ENCODE data around the gene SMYD3.

Gene SMYD3

DNA sequence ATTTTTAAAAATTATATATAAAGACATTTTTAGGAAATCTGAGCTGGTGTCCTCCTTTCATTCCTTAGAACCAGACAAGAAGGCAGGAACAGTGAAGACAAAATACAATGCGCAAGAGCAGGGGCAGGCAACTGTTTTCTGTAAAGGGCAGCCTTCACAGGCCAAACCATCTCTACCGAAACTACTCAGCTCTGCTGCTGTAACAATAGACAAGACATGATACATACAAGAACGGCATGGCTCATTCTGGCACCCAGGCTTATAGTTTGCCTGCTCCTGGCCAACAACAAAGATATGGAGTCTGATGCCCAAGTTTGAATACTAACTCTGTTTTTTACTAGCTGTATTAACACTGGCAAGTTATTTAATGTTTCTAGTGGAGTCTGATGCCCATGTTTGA is 232.0 kb downstream of the SMYD3 start:
- no peak for DNase-seq (ENCODE audit: low read depth in 2 of 2)

DNA sequence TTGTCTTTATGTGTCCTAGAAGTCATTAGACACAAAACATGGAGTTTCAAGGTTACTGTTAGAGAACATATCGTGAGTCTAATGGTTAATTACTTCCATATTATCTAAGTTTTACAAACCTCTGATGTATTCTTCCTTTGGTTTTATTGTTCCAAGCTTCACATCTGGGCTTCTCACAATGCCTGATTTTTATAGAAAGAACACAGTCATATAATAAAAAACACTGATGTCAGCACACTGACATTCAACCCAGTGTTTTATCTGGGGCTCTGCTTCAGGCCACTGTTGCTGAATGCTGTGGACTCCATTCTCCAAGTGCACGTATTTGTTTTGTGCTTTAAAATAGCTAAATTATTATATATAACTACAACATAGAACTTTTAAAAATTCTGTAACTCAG is 232.9 kb downstream of the SMYD3 start:
- DNase-seq (ENCODE audit: low read depth in 2 of 2), result no peak

GRCh38 chr1:246271516-246271915 is 235.6 kb downstream of the SMYD3 start:
- no peak for DNase-seq (ENCODE audit: low read depth in 2 of 2)

GRCh38 chr1:246270236-246270635 is 236.8 kb downstream of the SMYD3 start:
- no peak for DNase-seq (ENCODE audit: low read depth in 2 of 2)

GRCh38 chr1:246269466-246269865 is 237.6 kb downstream of the SMYD3 start:
- DNase-seq (ENCODE audit: low read depth in 2 of 2), result no peak

- no peak for DNase-seq (ENCODE audit: low read depth in 2 of 2)
Observed at GRCh38 chr1:246267896-246268295, 239.2 kb downstream of the SMYD3 start.

- DNase-seq (ENCODE audit: low read depth in 2 of 2), result no peak
Observed at GRCh38 chr1:246267426-246267825, 239.7 kb downstream of the SMYD3 start.

- DNase-seq (ENCODE audit: low read depth in 2 of 2), result no peak
Observed at GRCh38 chr1:246265481-246265880, 241.6 kb downstream of the SMYD3 start.

- no peak for DNase-seq (ENCODE audit: low read depth in 2 of 2)
Observed at GRCh38 chr1:246262281-246262680, 244.8 kb downstream of the SMYD3 start.

DNA sequence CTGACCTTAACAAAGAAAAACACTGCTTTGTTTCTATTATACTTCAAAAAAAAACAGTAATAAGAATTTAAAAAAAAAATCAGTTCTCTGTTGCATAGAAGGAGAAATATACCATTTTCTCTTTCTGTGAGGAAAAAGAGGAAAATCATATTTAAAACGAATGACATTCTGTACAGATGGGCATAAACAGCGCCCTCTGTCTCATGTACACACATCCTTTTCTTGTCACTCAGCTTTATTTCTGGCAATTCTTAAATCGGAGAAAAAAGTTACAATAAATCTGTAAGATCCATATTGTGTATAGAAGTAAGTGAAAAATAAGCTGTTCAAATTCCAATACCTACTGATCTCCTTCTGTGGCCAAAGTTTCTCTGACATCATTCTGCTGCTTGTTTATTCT is 245.4 kb downstream of the SMYD3 start:
- no peak for DNase-seq (ENCODE audit: low read depth in 2 of 2)

DNA sequence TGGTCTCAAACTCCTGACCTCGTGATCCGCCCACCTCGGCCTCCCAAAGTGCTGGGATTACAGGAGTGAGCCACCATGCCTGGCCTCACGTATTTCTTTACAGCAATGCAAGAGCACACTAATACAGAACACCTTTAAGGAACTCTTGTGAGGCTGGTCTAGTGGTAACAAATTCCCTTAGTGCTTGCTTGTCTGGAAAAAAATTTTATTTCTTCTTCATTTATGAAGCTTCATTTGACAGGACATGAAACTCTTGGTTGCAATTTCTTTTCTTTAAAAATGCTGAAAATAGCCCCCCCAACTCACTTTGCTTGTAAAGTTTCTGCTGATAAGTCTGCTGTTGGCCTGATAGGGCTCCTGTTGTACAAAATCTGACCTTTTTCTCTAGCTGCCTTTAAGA is 248.8 kb downstream of the SMYD3 start:
- no peak for DNase-seq (ENCODE audit: low read depth in 2 of 2)

DNA sequence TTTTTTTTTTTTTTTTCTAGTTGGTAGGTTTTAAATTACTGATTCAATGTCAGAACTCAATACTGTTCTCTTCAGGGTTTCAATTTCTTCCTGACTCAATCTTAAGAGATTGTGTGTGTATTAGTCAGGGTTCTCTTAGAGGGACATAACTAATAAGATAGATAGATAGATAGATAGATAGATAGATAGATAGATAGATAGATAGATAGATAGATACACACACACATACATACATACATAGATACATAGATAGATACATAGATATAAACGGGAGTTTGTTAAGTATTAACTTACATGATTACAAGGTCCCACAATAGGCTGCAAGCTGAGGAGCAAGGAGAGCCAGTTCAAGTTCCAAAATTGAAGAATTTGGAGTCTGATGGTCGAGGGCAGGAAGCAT is 251.3 kb downstream of the SMYD3 start:
- no peak for DNase-seq (ENCODE audit: low read depth in 2 of 2)

DNA sequence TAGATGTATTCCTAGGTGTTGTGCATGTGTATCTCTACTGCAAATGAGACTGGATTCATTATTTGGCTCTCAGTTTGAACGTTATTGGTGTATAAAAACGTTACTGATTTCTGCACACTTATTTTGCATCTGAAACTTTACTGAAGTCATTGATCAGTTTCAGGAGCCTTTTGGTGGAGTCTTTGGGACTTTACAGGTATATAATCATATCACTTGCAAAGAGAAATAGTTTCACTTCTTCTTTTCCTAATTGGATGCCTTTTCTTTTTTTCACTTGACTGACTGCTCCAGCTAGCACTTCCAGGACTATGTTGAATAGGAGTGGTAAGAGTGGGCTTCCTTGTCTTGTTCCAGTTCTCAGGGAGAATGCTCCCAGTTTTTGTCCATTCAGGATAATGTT is 252.2 kb downstream of the SMYD3 start:
- DNase-seq (ENCODE audit: low read depth in 2 of 2), result no peak

DNA sequence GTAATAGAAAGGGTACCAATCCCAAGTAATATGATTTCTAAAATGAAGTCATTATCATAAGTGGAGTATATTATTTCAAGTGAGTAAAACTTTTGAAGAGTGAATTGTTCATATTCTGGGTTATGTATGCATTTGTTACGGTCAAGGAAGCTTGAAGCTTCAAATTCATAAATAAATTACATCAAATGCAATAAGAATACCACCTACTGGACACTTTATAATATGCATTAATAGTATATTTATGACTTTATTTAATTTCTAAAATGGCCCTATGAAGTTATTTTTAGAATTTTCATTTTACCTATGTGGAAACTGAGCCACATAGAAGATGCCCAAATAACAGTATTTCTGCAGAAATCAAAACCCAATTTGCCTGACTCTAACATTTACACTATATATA is 260.6 kb downstream of the SMYD3 start:
- no peak for DNase-seq (ENCODE audit: low read depth in 2 of 2)

DNA sequence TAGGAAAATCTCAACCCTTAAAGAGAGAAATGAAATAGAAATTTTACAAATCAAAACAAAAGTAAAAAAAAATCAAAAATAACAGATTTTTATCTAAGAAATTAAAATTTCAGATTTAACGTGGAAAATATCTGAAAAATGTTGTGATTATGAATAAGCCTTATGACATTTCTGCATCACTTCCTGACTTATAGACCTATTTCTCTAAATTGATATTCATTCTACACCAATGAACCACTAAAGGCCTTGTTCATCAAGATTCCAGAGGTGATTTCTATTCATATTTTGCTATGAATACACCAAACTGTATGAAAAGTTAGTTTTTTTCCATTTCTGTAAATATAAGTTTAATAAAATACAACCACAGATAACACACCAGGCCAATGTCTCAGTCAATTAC is 261.5 kb downstream of the SMYD3 start:
- no peak for DNase-seq (ENCODE audit: low read depth in 2 of 2)

DNA sequence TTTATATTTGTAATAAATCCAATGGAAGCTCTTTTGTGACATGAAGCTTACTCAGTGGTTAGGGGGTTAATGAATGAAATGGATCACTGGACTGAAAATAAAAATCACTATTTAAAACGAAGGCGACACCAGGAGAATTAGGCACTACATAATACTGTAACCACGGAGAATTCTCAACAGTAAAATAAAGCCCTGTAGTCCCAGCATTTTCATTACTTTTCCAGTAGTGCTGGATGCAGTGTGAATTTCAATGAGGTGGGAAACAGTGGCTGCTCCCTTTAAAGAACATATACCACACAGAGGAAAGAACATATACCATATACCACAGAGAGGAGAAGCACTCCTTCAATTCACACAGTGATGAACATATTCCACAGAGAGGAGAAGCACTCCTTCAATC is 275.0 kb downstream of the SMYD3 start:
- DNase-seq (ENCODE audit: low read depth in 2 of 2), result no peak

DNA sequence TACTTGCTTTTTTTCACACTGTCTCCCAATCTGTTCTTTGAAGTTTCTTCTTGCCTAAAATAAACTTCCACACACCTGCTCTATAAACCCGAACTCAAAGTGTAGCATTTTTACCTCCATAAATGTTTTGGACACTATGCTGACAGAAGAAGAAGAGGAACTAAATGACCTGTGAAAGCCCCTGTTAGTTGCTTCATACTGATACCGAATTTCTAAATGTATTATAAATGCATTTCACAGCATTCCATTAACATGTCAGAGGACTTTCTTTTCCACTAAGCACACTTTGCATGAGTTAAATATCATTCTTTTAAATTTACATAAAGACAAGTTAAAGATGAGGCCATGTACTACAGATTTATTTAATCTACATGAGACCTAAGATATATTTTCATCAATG is 281.0 kb downstream of the SMYD3 start:
- DNase-seq (ENCODE audit: low read depth in 2 of 2), result no peak

- no peak for DNase-seq (ENCODE audit: low read depth in 2 of 2)
Observed at GRCh38 chr1:246221485-246222255, 285.4 kb downstream of the SMYD3 start.

GRCh38 chr1:246220495-246221065 is 286.5 kb downstream of the SMYD3 start:
- DNase-seq (ENCODE audit: low read depth in 2 of 2), result no peak

GRCh38 chr1:246219508-246220030 is 287.5 kb downstream of the SMYD3 start:
- DNase-seq (ENCODE audit: low read depth in 2 of 2), result no peak

DNA sequence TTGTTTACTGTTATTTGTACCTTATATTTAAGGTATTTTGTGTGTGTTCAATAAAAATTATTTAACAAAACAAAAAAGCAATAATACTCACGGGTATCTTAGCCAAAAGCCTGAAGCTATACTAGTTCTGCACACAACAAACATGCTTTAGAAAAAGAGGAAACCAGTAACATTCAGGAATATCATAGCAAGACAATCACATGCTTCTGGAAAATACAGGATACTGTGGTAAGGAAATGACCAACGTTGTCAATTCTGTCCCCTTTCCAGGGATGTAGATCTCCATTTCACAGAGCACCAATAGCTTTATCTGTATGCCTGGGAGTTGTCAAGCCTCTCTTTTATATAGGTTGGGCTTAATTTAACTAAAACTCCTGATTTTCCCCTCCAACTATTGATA is 288.4 kb downstream of the SMYD3 start:
- no peak for DNase-seq (ENCODE audit: low read depth in 2 of 2)

DNA sequence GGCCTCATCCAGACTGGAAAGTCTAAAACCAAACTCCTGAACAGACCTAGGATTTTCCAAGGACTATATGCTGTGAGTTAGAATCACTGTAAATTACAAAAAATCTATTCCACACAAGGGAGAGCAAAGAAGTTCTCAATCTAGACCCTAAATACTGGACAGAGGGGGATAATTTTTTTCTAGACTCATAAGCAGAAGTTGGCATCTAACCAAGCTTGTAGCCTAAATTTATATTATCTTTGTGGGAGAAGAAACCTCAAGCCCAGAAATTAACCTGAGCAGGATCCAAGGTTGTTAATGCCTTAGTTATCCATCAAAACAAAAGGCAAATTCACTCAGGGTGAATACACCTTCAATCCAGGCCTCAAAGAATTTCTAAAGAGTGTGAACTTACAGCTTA is 290.2 kb downstream of the SMYD3 start:
- no peak for DNase-seq (ENCODE audit: low read depth in 2 of 2)

DNA sequence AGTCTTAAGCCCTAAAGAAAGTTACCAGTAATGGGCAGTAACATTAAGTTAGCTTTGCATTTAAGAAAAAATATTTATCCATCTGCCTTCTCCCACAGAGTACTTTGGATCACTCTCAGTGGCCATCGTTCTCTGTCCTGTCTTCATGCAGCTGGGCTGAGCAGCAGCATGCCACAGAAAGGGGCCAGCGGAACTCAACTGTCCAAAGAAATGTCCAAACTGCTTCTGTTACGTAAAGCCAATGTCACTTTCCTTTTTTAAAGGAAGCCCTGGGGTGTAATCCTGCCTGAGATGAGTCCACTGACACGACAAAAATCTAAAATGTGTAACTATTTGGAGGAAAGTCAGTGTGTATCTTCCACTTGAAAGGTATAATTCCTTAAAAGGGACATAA is 291.6 kb downstream of the SMYD3 start:
- DNase-seq (ENCODE audit: low read depth in 2 of 2), result no peak
